Ovary (tissue), 9 donors: ENCODE results near the gene CST6. TPM values are rescaled to one million over a fixed set of nuclear protein-coding genes. Genes with fewer than 3 reads are reported as not detected.

Source experiments
- DNase-seq, 5 donors: peaks; one replicate each; pipeline ENCODE4 v3.0.0-alpha.2; 2019 to 2020
- H3K27ac ChIP-seq, 2 donors: fragments of 200-600 bp; one replicate each; pipeline versions ENCODE4 v1.5.1 to v1.8.0; 2019 to 2022
- H3K27me3 ChIP-seq: fragments of 200-600 bp; one replicate; pipeline ENCODE4 v1.8.0; 2022
- H3K36me3 ChIP-seq: fragments of 200-600 bp; sonication (generic); one replicate; pipeline ENCODE4 v1.5.1; 2019
- H3K4me1 ChIP-seq: one replicate; pipeline ENCODE4 v1.8.1; 2013; ENCODE audit warnings: mild to moderate bottlenecking, moderate library complexity; ENCODE audit not compliant: insufficient read depth
- H3K4me3 ChIP-seq: fragments of 200-600 bp; sonication (generic); one replicate; pipeline ENCODE4 v1.5.1; 2017
- H3K9me3 ChIP-seq, 2 donors: fragments of 200-600 bp in 1 of 2; sonication (generic) in 1 of 2; one replicate each; pipeline versions ENCODE4 v1.5.1 to v1.8.1; 2013 to 2019; ENCODE audit warnings: mild to moderate bottlenecking in 1 of 2, moderate library complexity in 1 of 2
- CTCF ChIP-seq, 3 donors: fragments of 450-650 bp in 2 of 3; fragments of 200-600 bp in 1 of 3; IDR thresholded peaks; one replicate each; pipeline versions ENCODE4 v1.5.1 to v1.8.0; 2016 to 2022; ENCODE audit warnings: antibody characterized with exemption in 3 of 3, mild to moderate bottlenecking in 1 of 3
- EP300 ChIP-seq: sonication (generic); formaldehyde crosslinking; IDR thresholded peaks from one replicate; pipeline ENCODE4 v1.6.1; 2017; ENCODE audit warnings: antibody characterized with exemption
- POLR2A ChIP-seq: fragments of 450-650 bp; IDR thresholded peaks from one replicate; pipeline ENCODE4 v1.6.1; 2017; ENCODE audit warnings: antibody characterized with exemption, mild to moderate bottlenecking, moderate library complexity
- WGBS, 3 donors: extraction: QIAGEN DNeasy Blood & Tissue Kit in 1 of 3; methylation state at CpG; one replicate each; pipeline versions ENCODE4 v1.1.5 to v1.1.7; 2013 to 2017; 5-methylcytosine and 5-hydroxymethylcytosine counted together
- intact Hi-C, 4 donors: fragments of 100-400 bp; cut with DNase I; formaldehyde crosslinking; loops; one replicate each; pipeline versions ENCODE4 v1.11.0 to v1.15.1; 2022 to 2023
- polyA plus RNA-seq, 2 donors: library from polyadenylated mRNA; stranded (reverse); fragments of 200-250 nt in 1 of 2; fragments of 350-450 nt in 1 of 2; fragmentation: Illumina TruSeq in 1 of 2; extraction: RNeasy Lipid Tissue Mini Kit (QIAGEN cat#74804) in 1 of 2; gene quantifications; one replicate each; pipeline ENCODE4 v1.2.3, GENCODE V29; 2013 to 2014
- total RNA-seq, 7 donors: library from RNA; depleted of rRNA in 2 of 7; stranded (reverse); fragments of >200 nt in 2 of 7; fragmentation: NEBNext Ultra II Directional in 3 of 7; extraction: Animal tissue kit (Norgen Biotek cat#: 25700) in 3 of 7; gene quantifications; one replicate each; pipeline versions ENCODE4 v1.1.0 to v1.2.4, GENCODE V29; 2016 to 2023
- donor health status: DM: no; HTN: no; CAD: no; lungs with moderate emphysema.
- donor health status: DM: no; HTN: no; CAD: no.
- donor health status: Bipolar disorder and iron deficiency.
- donor health status: DM: yes; HTN: yes; CAD: no.
- donor health status: DM: no; HTN: no; CAD: no.
- donor health status: DM: yes; HTN: yes; CAD: no.

CST6 gene
- total and polyA plus RNA-seq, 9 donors, result 0.30 to 25.4 (median 0.66) TPM; not detected in 3

- no peaks in the 10 kb centered on the region for H3K4me1 ChIP-seq
- DNase-seq, result no peak
- H3K4me3 ChIP-seq, result no peak overlapping the region
- no peaks in the 10 kb centered on the region for H3K36me3 ChIP-seq
- no peak for TF ChIP-seq POLR2A
- no peak for TF ChIP-seq EP300
- no peak for TF ChIP-seq CTCF (IDR thresholded peaks at IDR 0.05)
- H3K27me3 ChIP-seq, result no peaks in the 10 kb centered on the region
- no peaks in the 10 kb centered on the region for H3K9me3 ChIP-seq
- intact Hi-C loops, result no loop called here
- no peak overlapping the region for H3K27ac ChIP-seq
- 85 to 88% (median 88%) methylated on average over 10 of the region's 10 CpGs for WGBS, 3 donors
Measured at GRCh38 chr11:66016793-66017177, 5.0 kb downstream of the CST6 start.

GRCh38 chr11:66017321-66017720, 5.5 kb downstream of the CST6 start:
- 67 to 75% (median 71%) methylated on average over 4 of the region's 4 CpGs for WGBS, 3 donors
- Histone ChIP-seq H3K36me3 (no peaks in the 10 kb centered on the region), H3K4me1 (no peaks in the 10 kb centered on the region), H3K9me3 (no peaks in the 10 kb centered on the region), H3K4me3 (no peak overlapping the region), H3K27ac (no peak overlapping the region), H3K27me3 (no peaks in the 10 kb centered on the region)
- TF ChIP-seq POLR2A (no peak), CTCF (IDR thresholded peaks at IDR 0.05) (no peak), EP300 (no peak)
- DNase-seq, result no peak
- intact Hi-C loops, result no loop called here

- WGBS, 3 donors, result 44 to 46% (median 45%) methylated on average over 8 of the region's 8 CpGs
- Histone ChIP-seq H3K27ac (no peak overlapping the region), H3K9me3 (no peaks in the 10 kb centered on the region), H3K36me3 (no peaks in the 10 kb centered on the region), H3K4me3 (no peak overlapping the region), H3K27me3 (no peaks in the 10 kb centered on the region), H3K4me1 (no peaks in the 10 kb centered on the region)
- no peak for TF ChIP-seq CTCF (IDR thresholded peaks at IDR 0.05)
- no peak for TF ChIP-seq EP300
- TF ChIP-seq POLR2A, result no peak
- no peak for DNase-seq
- intact Hi-C loops, result no loop called here
Measured at GRCh38 chr11:66020212-66020611, 8.4 kb downstream of the CST6 start.

- 81 to 83% (median 81%) methylated on average over 25 of the region's 25 CpGs for WGBS, 3 donors
- no peak overlapping the region for H3K4me3 ChIP-seq
- no peaks in the 10 kb centered on the region for H3K4me1 ChIP-seq
- no peak overlapping the region for H3K27ac ChIP-seq
- no peaks in the 10 kb centered on the region for H3K27me3 ChIP-seq
- no peaks in the 10 kb centered on the region for H3K36me3 ChIP-seq
- TF ChIP-seq CTCF (IDR thresholded peaks at IDR 0.05) (no peak), POLR2A (no peak), EP300 (no peak)
- intact Hi-C loops, result no loop called here
- no peak for DNase-seq
- H3K9me3 ChIP-seq, result no peaks in the 10 kb centered on the region
Measured at GRCh38 chr11:66020618-66021357, 9.0 kb downstream of the CST6 start.
